HepG2 (cell line): ENCODE data around the gene FBXL12. TPM values are rescaled to one million over a fixed set of nuclear protein-coding genes. Genes with fewer than 3 reads are reported as not detected.
A peak's percentile ranks its signal among the peaks of the same experiment; 100 is the strongest.

Source experiments
- AKNA ChIP-seq: sonication (generic); formaldehyde crosslinking; IDR thresholded peaks from 2 replicates; pipeline ENCODE4 v1.4.0; 2020; ENCODE audit warnings: missing genetic modification reagents, borderline replicate concordance
- ATF2 ChIP-seq: sonication (generic); formaldehyde crosslinking; IDR thresholded peaks from 2 replicates; pipeline ENCODE4 v1.4.0; 2020; ENCODE audit warnings: missing genetic modification reagents
- CBX5 ChIP-seq: sonication (generic); formaldehyde crosslinking; IDR thresholded peaks from 2 replicates; pipeline ENCODE4 v1.4.0; 2020; ENCODE audit warnings: missing genetic modification reagents, borderline replicate concordance
- CENPT ChIP-seq: sonication (generic); formaldehyde crosslinking; IDR thresholded peaks from 2 replicates; pipeline ENCODE4 v1.8.0; 2022; ENCODE audit warnings: low read depth, mild to moderate bottlenecking, moderate library complexity, missing genetic modification reagents
- FOSL1 ChIP-seq: sonication (generic); formaldehyde crosslinking; IDR thresholded peaks from 2 replicates; pipeline ENCODE4 v1.9.0; 2021; ENCODE audit warnings: missing genetic modification reagents, borderline replicate concordance
- MED13 ChIP-seq: sonication (generic); formaldehyde crosslinking; IDR thresholded peaks from 2 replicates; pipeline ENCODE4 v1.5.0; 2020; ENCODE audit warnings: missing genetic modification reagents
- MTA1 ChIP-seq: sonication (generic); formaldehyde crosslinking; IDR thresholded peaks from 2 replicates; pipeline ENCODE4 v1.4.0; 2020; ENCODE audit warnings: missing genetic modification reagents, mild to moderate bottlenecking, borderline replicate concordance
- MTERF4 ChIP-seq: sonication (generic); formaldehyde crosslinking; IDR thresholded peaks from 2 replicates; pipeline ENCODE4 v1.8.0; 2023; ENCODE audit warnings: mild to moderate bottlenecking, missing genetic modification reagents
- RXRA ChIP-seq: sonication (generic); formaldehyde crosslinking; IDR thresholded peaks from 2 replicates; pipeline ENCODE4 v1.5.1; 2020; ENCODE audit warnings: missing genetic modification reagents
- SAFB2 ChIP-seq: sonication (generic); formaldehyde crosslinking; IDR thresholded peaks from 2 replicates; pipeline ENCODE4 v1.5.1; 2020; ENCODE audit warnings: missing genetic modification reagents, low read depth, mild to moderate bottlenecking, borderline replicate concordance
- SIN3B ChIP-seq: fragments of 150-350 bp; IDR thresholded peaks from 2 replicates; pipeline ENCODE4 v1.6.1; 2014; ENCODE audit warnings: low read length
- SMYD3 ChIP-seq: sonication (generic); formaldehyde crosslinking; IDR thresholded peaks from 2 replicates; pipeline ENCODE4 v1.8.1; 2023; ENCODE audit warnings: mild to moderate bottlenecking, missing genetic modification reagents
- TBL1XR1 ChIP-seq: fragments of 150-350 bp; IDR thresholded peaks from 2 replicates; pipeline ENCODE4 v1.6.1; 2014; ENCODE audit warnings: borderline replicate concordance, low read length; ENCODE audit not compliant: partially characterized antibody
- ZNF709 ChIP-seq: sonication (generic); formaldehyde crosslinking; IDR thresholded peaks from 2 replicates; pipeline ENCODE4 v1.5.0; 2020; ENCODE audit warnings: mild to moderate bottlenecking, missing genetic modification reagents
- polyA plus RNA-seq, 8 experiments: library from polyadenylated mRNA; depleted of rRNA in 3 of 8; stranded (reverse) in 7 of 8; unstranded in 1 of 8; fragments of >200 nt; fragmentation: Illumina TruSeq in 4 of 8; extraction: Trizol in 4 of 8; gene quantifications; 2 replicates each; pipeline versions ENCODE4 v1.2.1 to v1.2.3, GENCODE V29; 2011 to 2016; ENCODE audit warnings: low read depth in 4 of 8, missing spikeins in 1 of 8, mixed read lengths in 1 of 8; ENCODE audit not compliant: insufficient read depth in 1 of 8
- total RNA-seq, 5 experiments: library from RNA; depleted of rRNA; stranded (reverse); fragments of >200 nt; fragmentation: Illumina TruSeq; extraction: Trizol; gene quantifications; 2 replicates each; pipeline ENCODE4 v1.2.3, GENCODE V29; 2016; ENCODE audit warnings: low read depth in 1 of 5
- TF ChIP-seq, protein P1 (sequence below): sonication (generic); formaldehyde crosslinking; IDR thresholded peaks from 2 replicates; pipeline ENCODE4 v1.5.0; 2020; ENCODE audit warnings: missing genetic modification reagents
- TF ChIP-seq, protein P2 (sequence below): fragments of 450-650 bp; IDR thresholded peaks from 2 replicates; pipeline ENCODE4 v1.6.1; 2017; ENCODE audit warnings: mild to moderate bottlenecking

Gene FBXL12
- total and polyA plus RNA-seq, 2 of the 13 experiments (the other 11 are each of a cell fraction or from before 2014, with no cell fraction given): 20.4 to 23.1 TPM

GRCh38 chr19:9818734-9819595 lies at the start of gene FBXL12 (continued):
- TF ChIP-seq, protein P1, sequence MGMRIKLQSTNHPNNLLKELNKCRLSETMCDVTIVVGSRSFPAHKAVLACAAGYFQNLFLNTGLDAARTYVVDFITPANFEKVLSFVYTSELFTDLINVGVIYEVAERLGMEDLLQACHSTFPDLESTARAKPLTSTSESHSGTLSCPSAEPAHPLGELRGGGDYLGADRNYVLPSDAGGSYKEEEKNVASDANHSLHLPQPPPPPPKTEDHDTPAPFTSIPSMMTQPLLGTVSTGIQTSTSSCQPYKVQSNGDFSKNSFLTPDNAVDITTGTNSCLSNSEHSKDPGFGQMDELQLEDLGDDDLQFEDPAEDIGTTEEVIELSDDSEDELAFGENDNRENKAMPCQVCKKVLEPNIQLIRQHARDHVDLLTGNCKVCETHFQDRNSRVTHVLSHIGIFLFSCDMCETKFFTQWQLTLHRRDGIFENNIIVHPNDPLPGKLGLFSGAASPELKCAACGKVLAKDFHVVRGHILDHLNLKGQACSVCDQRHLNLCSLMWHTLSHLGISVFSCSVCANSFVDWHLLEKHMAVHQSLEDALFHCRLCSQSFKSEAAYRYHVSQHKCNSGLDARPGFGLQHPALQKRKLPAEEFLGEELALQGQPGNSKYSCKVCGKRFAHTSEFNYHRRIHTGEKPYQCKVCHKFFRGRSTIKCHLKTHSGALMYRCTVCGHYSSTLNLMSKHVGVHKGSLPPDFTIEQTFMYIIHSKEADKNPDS (CRISPR knock-in tag): no peak
- TF ChIP-seq FOSL1: no peak
- no peak for TF ChIP-seq CBX5 (CRISPR knock-in tag)
- no peak for TF ChIP-seq ATF2
- TF ChIP-seq MTERF4 (CRISPR knock-in tag): no peak
- TF ChIP-seq SMYD3 (CRISPR knock-in tag): no peak; the same call in 1 of the 2 replicates
- no peak for TF ChIP-seq AKNA (CRISPR knock-in tag)
- peak; percentile 15; the same call in 1 of the 2 replicates for TF ChIP-seq MTA1 (CRISPR knock-in tag)
- TF ChIP-seq MED13: 0 out of 2 replicates have a peak, but pooled peaks have one; percentile 19
- no peak for TF ChIP-seq RXRA
- TF ChIP-seq ZNF709 (CRISPR knock-in tag): peak; percentile 71; the same call in 1 of the 2 replicates
- TF ChIP-seq TBL1XR1: no peak
- TF ChIP-seq, protein P2, sequence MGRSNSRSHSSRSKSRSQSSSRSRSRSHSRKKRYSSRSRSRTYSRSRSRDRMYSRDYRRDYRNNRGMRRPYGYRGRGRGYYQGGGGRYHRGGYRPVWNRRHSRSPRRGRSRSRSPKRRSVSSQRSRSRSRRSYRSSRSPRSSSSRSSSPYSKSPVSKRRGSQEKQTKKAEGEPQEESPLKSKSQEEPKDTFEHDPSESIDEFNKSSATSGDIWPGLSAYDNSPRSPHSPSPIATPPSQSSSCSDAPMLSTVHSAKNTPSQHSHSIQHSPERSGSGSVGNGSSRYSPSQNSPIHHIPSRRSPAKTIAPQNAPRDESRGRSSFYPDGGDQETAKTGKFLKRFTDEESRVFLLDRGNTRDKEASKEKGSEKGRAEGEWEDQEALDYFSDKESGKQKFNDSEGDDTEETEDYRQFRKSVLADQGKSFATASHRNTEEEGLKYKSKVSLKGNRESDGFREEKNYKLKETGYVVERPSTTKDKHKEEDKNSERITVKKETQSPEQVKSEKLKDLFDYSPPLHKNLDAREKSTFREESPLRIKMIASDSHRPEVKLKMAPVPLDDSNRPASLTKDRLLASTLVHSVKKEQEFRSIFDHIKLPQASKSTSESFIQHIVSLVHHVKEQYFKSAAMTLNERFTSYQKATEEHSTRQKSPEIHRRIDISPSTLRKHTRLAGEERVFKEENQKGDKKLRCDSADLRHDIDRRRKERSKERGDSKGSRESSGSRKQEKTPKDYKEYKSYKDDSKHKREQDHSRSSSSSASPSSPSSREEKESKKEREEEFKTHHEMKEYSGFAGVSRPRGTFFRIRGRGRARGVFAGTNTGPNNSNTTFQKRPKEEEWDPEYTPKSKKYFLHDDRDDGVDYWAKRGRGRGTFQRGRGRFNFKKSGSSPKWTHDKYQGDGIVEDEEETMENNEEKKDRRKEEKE: no peak
- peak; percentile 64; the same call in 1 of the 2 replicates for TF ChIP-seq SAFB2
- TF ChIP-seq SIN3B: peak; percentile 96
- no peak for TF ChIP-seq CENPT (CRISPR knock-in tag)
